ENCODE data around the gene PIM1. TPM values are rescaled to one million over a fixed set of nuclear protein-coding genes. Genes with fewer than 3 reads are reported as not detected.

PIM1 gene
- total RNA-seq, 1 experiment from 2014 or later = 18.6 TPM

DNA sequence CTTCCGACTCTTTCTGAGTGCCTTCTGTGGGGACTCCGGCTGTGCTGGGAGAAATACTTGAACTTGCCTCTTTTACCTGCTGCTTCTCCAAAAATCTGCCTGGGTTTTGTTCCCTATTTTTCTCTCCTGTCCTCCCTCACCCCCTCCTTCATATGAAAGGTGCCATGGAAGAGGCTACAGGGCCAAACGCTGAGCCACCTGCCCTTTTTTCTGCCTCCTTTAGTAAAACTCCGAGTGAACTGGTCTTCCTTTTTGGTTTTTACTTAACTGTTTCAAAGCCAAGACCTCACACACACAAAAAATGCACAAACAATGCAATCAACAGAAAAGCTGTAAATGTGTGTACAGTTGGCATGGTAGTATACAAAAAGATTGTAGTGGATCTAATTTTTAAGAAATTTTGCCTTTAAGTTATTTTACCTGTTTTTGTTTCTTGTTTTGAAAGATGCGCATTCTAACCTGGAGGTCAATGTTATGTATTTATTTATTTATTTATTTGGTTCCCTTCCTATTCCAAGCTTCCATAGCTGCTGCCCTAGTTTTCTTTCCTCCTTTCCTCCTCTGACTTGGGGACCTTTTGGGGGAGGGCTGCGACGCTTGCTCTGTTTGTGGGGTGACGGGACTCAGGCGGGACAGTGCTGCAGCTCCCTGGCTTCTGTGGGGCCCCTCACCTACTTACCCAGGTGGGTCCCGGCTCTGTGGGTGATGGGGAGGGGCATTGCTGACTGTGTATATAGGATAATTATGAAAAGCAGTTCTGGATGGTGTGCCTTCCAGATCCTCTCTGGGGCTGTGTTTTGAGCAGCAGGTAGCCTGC is 4.8 kb downstream of the PIM1 start:
- H3K36me3 Mint-ChIP-seq (ENCODE audit: insufficient read depth, unreplicated experiment) = peaks cover 66% of the 10 kb centered on the region
- H3K9me3 Mint-ChIP-seq (ENCODE audit: low read depth, unreplicated experiment) = no peaks in the 10 kb centered on the region
- CTCF ChIA-PET = interaction anchor here (1.1 kb wide), 1 partner anchor 123 kb away, joined by 3 read pairs; no protein-coding TSS in a partner anchor
- intact Hi-C loops (cut with micrococcal nuclease; ENCODE audit: unreplicated experiment) = loop anchor here (5.0 to 10.0 kb wide), 2 partner anchors 37 to 260 kb away; no protein-coding TSS in a partner anchor
- peaks cover 11% of the 10 kb centered on the region for H3K4me1 Mint-ChIP-seq (ENCODE audit: low read depth, unreplicated experiment)
- no peak overlapping the region for H3K4me3 Mint-ChIP-seq (ENCODE audit: low read depth, unreplicated experiment)
- no TSS peak for BruUV-seq (replicated peaks)
- no peaks in the 10 kb centered on the region for H3K27me3 Mint-ChIP-seq (ENCODE audit: unreplicated experiment)
- no peak for DNase-seq
- H3K27ac Mint-ChIP-seq (ENCODE audit: unreplicated experiment) = no peak overlapping the region
- TF ChIP-seq, protein P1, sequence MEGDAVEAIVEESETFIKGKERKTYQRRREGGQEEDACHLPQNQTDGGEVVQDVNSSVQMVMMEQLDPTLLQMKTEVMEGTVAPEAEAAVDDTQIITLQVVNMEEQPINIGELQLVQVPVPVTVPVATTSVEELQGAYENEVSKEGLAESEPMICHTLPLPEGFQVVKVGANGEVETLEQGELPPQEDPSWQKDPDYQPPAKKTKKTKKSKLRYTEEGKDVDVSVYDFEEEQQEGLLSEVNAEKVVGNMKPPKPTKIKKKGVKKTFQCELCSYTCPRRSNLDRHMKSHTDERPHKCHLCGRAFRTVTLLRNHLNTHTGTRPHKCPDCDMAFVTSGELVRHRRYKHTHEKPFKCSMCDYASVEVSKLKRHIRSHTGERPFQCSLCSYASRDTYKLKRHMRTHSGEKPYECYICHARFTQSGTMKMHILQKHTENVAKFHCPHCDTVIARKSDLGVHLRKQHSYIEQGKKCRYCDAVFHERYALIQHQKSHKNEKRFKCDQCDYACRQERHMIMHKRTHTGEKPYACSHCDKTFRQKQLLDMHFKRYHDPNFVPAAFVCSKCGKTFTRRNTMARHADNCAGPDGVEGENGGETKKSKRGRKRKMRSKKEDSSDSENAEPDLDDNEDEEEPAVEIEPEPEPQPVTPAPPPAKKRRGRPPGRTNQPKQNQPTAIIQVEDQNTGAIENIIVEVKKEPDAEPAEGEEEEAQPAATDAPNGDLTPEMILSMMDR (IDR thresholded peaks at IDR 0.05; ENCODE audit: unreplicated experiment) = no peak

DNA sequence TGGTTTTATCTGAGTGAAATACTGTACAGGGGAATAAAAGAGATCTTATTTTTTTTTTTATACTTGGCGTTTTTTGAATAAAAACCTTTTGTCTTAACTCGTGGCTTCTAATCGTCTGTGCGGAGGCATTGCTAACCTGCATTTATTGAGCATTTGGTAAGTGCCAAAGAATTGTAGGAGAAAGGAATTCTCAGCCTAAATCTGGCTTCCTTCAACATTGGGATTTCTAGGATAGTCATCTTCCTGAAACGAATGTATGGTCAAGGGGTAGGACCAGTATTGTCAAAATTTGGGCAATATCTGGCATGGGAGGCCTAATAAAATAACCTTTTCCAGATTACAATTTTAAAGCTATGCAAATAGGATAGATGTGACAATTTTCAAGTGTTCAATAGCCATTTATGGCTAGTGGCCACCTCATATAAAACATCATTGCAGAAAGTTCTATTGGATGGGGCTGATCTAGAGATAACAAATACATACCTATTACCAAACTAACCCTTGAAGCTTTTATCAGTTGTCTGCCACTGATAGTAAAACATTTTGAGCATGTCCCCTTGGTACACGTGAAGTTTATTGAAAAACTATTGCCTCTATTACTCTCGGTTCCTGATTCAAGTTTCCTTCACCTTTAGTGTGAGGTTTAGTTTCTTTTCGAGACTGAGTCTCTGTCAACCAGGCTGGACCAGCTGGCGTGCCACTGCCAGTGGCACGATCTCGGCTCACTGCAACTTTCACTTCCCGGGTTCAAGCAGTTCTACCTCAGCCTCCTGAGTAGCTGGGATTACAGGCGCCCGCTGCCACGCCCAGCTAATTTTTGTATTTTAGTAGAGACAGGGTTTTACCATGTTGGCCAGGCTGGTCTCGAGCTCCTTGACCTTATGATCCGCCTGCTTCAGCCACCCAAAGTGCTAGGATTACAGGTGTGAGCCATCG is 5.6 kb downstream of the PIM1 start:
- CTCF ChIA-PET = interaction anchor here (0.7 to 1.1 kb wide), 4 partner anchors 12 to 672 kb away, joined by 3 to 4 read pairs (median 3); no protein-coding TSS in a partner anchor
- H3K27me3 Mint-ChIP-seq (ENCODE audit: unreplicated experiment) = no peaks in the 10 kb centered on the region
- H3K4me3 Mint-ChIP-seq (ENCODE audit: low read depth, unreplicated experiment) = no peak overlapping the region
- intact Hi-C loops (cut with micrococcal nuclease; ENCODE audit: unreplicated experiment) = loop anchor here (10.0 kb wide), 1 partner anchor 261 kb away; no protein-coding TSS in a partner anchor
- H3K4me1 Mint-ChIP-seq (ENCODE audit: low read depth, unreplicated experiment) = peaks cover 11% of the 10 kb centered on the region
- no peaks in the 10 kb centered on the region for H3K9me3 Mint-ChIP-seq (ENCODE audit: low read depth, unreplicated experiment)
- peaks cover 57% of the 10 kb centered on the region for H3K36me3 Mint-ChIP-seq (ENCODE audit: insufficient read depth, unreplicated experiment)
- TF ChIP-seq, protein P1 (IDR thresholded peaks at IDR 0.05; ENCODE audit: unreplicated experiment) = no peak
- no peak overlapping the region for H3K27ac Mint-ChIP-seq (ENCODE audit: unreplicated experiment)
- DNase-seq = no peak
- no TSS peak for BruUV-seq (replicated peaks)

DNA sequence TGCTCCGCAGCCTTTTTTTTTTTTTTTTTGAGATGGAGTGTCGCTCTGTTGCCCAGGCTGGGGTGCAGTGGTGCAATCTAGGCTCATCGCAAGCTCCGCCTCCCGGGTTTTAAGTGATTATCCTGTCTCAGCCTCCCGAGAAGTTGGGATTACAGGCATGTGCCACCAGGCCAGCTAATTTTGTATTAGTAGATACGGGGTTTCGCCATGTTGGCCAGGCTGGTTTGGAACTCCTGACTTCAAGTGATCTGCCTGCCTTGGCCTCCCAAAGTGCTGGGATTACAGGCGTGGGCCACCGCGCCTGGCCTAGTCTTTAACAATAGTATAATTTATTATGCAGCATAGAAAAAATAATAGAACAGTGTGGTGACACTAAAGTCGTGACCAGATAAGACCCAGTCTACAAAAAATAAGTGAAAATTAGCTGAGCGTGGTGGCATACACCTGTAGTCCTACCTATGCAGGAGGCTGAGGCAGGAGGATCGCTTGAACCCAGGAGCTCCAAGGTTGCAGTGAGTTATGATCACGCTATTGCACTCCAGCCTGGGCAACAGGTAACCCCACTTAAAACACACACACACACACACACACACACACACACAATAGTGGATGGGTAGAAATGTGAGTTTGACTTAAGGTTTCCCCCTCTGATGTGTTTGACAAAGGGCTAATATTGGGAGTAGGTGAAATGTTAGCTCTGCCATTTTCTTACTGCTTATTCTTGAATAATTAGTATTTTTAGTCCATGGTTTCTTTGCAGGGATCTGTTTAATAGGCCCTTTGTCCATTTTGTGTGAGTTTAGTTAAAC is 6.5 kb downstream of the PIM1 start:
- H3K9me3 Mint-ChIP-seq (ENCODE audit: low read depth, unreplicated experiment) = no peaks in the 10 kb centered on the region
- BruUV-seq (replicated peaks) = no TSS peak
- DNase-seq = no peak
- intact Hi-C loops (cut with micrococcal nuclease; ENCODE audit: unreplicated experiment) = loop anchor here (10.0 kb wide), 1 partner anchor 262 kb away; no protein-coding TSS in a partner anchor
- H3K4me1 Mint-ChIP-seq (ENCODE audit: low read depth, unreplicated experiment) = peaks cover 11% of the 10 kb centered on the region
- no peaks in the 10 kb centered on the region for H3K27me3 Mint-ChIP-seq (ENCODE audit: unreplicated experiment)
- CTCF ChIA-PET = interaction anchor here (0.7 to 1.6 kb wide), 5 partner anchors 11 to 671 kb away, joined by 3 to 5 read pairs (median 3); no protein-coding TSS in a partner anchor
- TF ChIP-seq, protein P1 (IDR thresholded peaks at IDR 0.05; ENCODE audit: unreplicated experiment) = no peak
- no peak overlapping the region for H3K4me3 Mint-ChIP-seq (ENCODE audit: low read depth, unreplicated experiment)
- H3K27ac Mint-ChIP-seq (ENCODE audit: unreplicated experiment) = no peak overlapping the region
- H3K36me3 Mint-ChIP-seq (ENCODE audit: insufficient read depth, unreplicated experiment) = peaks cover 48% of the 10 kb centered on the region
